Neural cell (in vitro differentiated cells): ENCODE data around the gene SMIM21. TPM values are rescaled to one million over a fixed set of nuclear protein-coding genes. Genes with fewer than 3 reads are reported as not detected.

Experiments used
- H2AFZ ChIP-seq: fragments of 200-600, 300-800 bp; sonication (generic), shearing (Covaris generic); 2 replicates; pipeline ENCODE4 v1.6.0; 2014; ENCODE audit warnings: low read depth, mild to moderate bottlenecking, antibody characterized with exemption, low read length, moderate library complexity
- H3F3A ChIP-seq: fragments of 200-600 bp; shearing (Covaris generic); 2 replicates; pipeline ENCODE4 v1.6.1; 2016; ENCODE audit warnings: mild to moderate bottlenecking, moderate library complexity, mixed read lengths, antibody characterized with exemption, low read length; ENCODE audit not compliant: insufficient read depth, poor library complexity, severe bottlenecking
- H3K27ac ChIP-seq: fragments of 200-600, 300-800 bp; sonication (generic), shearing (Covaris generic); 2 replicates; pipeline ENCODE4 v1.5.1; 2014; ENCODE audit warnings: mild to moderate bottlenecking, low read length, moderate library complexity
- H3K27me3 ChIP-seq: fragments of 300-800, 200-600 bp; sonication (generic), shearing (Covaris generic); 2 replicates; pipeline ENCODE4 v1.6.0; 2014; ENCODE audit warnings: mild to moderate bottlenecking, low read depth, low read length, moderate library complexity; ENCODE audit not compliant: insufficient read depth
- H3K36me3 ChIP-seq: fragments of 300-800, 200-600 bp; sonication (generic), shearing (Covaris generic); 2 replicates; pipeline ENCODE4 v1.5.1; 2014; ENCODE audit warnings: mild to moderate bottlenecking, antibody characterized with exemption, low read length, moderate library complexity; ENCODE audit not compliant: insufficient read depth
- H3K4me2 ChIP-seq: fragments of 300-800, 200-600 bp; sonication (generic), shearing (Covaris generic); 2 replicates; pipeline ENCODE4 v1.6.0; 2014; ENCODE audit warnings: mild to moderate bottlenecking, low read length
- H3K4me3 ChIP-seq: fragments of 300-800, 200-600 bp; sonication (generic), shearing (Covaris generic); 2 replicates; pipeline ENCODE4 v1.5.1; 2014; ENCODE audit warnings: mild to moderate bottlenecking, low read length, moderate library complexity
- H3K79me2 ChIP-seq: fragments of 200-600 bp; shearing (Covaris generic); replicated peaks from 2 replicates; pipeline ENCODE4 v1.6.0; 2014; ENCODE audit warnings: mild to moderate bottlenecking, low read length, moderate library complexity; ENCODE audit not compliant: insufficient read depth
- H3K9ac ChIP-seq: fragments of 300-800, 200-600 bp; sonication (generic), shearing (Covaris generic); 2 replicates; pipeline ENCODE4 v1.6.1; 2016; ENCODE audit warnings: mild to moderate bottlenecking, low read length, mixed read lengths
- H3K9me2 ChIP-seq: fragments of 200-600 bp; shearing (Covaris generic); 2 replicates; pipeline ENCODE4 v1.6.1; 2016; ENCODE audit warnings: mild to moderate bottlenecking, low read length, mixed read lengths; ENCODE audit not compliant: insufficient read depth
- H3K9me3 ChIP-seq: fragments of 200-600, 300-800 bp; sonication (generic), shearing (Covaris generic); 2 replicates; pipeline ENCODE4 v1.6.1; 2016; ENCODE audit warnings: mild to moderate bottlenecking, mixed run types, low read length, moderate library complexity, mixed read lengths
- H4K20me1 ChIP-seq: fragments of 200-600 bp; shearing (Covaris generic); 2 replicates; pipeline ENCODE4 v1.6.1; 2016; ENCODE audit warnings: mild to moderate bottlenecking, mixed run types; ENCODE audit not compliant: insufficient read depth
- EP300 ChIP-seq: fragments of 450-650 bp; conservative IDR thresholded peaks from 2 replicates; pipeline ENCODE4 v1.6.1; 2014; ENCODE audit warnings: antibody characterized with exemption, mild to moderate bottlenecking, moderate library complexity; ENCODE audit not compliant: poor library complexity, severe bottlenecking
- EZH2 ChIP-seq: fragments of 200-600, 300-800 bp; shearing (Covaris generic), sonication (generic); IDR thresholded peaks from 2 replicates; pipeline ENCODE4 v1.6.1; 2014; ENCODE audit warnings: antibody characterized with exemption, low read length, borderline replicate concordance, mild to moderate bottlenecking; ENCODE audit not compliant: insufficient read depth, poor library complexity, severe bottlenecking
- MXI1 ChIP-seq: fragments of 450-650 bp; conservative IDR thresholded peaks from 2 replicates; pipeline ENCODE4 v1.6.1; 2014; ENCODE audit warnings: antibody characterized with exemption, mild to moderate bottlenecking; ENCODE audit not compliant: poor library complexity, severe bottlenecking
- POLR2AphosphoS5 ChIP-seq: IDR thresholded peaks from 2 replicates; pipeline ENCODE4 v1.6.1; 2012
- RAD21 ChIP-seq: fragments of 450-650 bp; conservative IDR thresholded peaks from 2 replicates; pipeline ENCODE4 v1.6.1; 2014; ENCODE audit warnings: antibody characterized with exemption, mild to moderate bottlenecking, moderate library complexity
- SMC3 ChIP-seq: fragments of 450-650 bp; conservative IDR thresholded peaks from 2 replicates; pipeline ENCODE4 v1.6.1; 2014; ENCODE audit warnings: antibody characterized with exemption, mild to moderate bottlenecking, moderate library complexity; ENCODE audit not compliant: poor library complexity
- TAF1 ChIP-seq: IDR thresholded peaks from 2 replicates; pipeline ENCODE4 v1.6.1; 2012; ENCODE audit warnings: low read depth
- polyA plus RNA-seq: library from polyadenylated mRNA; depleted of rRNA; stranded (reverse); fragments of >200 nt; gene quantifications from 2 replicates; pipeline ENCODE4 v1.2.3, GENCODE V29; 2014
- TF ChIP-seq, protein P1 (sequence below): IDR thresholded peaks from 2 replicates; pipeline ENCODE4 v1.6.1; 2012; ENCODE audit warnings: borderline replicate concordance
- TF ChIP-seq, protein P2 (sequence below): fragments of 450-650 bp; IDR thresholded peaks from 2 replicates; pipeline ENCODE4 v1.5.1; 2014; ENCODE audit warnings: antibody characterized with exemption, mild to moderate bottlenecking, moderate library complexity; ENCODE audit not compliant: poor library complexity, severe bottlenecking

Gene SMIM21
- polyA plus RNA-seq, 1 donor from 2014 or later: not detected

DNA sequence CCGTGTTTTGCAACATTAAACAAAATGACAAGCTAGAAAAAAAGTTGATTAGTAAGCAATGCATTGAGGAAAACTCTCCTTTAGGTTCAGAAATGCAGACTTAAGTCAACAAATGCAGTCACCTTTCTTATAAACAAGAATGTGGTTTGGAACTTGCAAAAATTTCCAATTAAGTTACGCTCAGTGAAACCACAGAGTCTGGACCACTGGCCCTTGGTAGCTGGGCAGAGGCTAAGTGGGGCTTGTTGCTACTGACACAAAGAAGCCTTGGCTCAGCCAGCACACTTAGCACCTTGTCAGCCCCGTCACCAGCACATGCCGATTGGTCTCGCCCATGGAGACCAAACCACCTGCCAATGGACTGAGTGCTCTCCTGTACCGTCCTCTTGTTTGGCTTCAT, 53.0 kb downstream of the SMIM21 start:
- no peaks in the 10 kb centered on the region for H3K27me3 ChIP-seq
- no peak overlapping the region for H3K4me2 ChIP-seq
- no peaks in the 10 kb centered on the region for H3F3A ChIP-seq
- H3K4me3 ChIP-seq: no peak overlapping the region
- no peaks in the 10 kb centered on the region for H4K20me1 ChIP-seq
- H3K9ac ChIP-seq: no peak overlapping the region
- no peaks in the 10 kb centered on the region for H3K79me2 ChIP-seq
- H3K27ac ChIP-seq: no peak overlapping the region
- H3K9me2 ChIP-seq: no peaks in the 10 kb centered on the region
- H3K9me3 ChIP-seq: no peaks in the 10 kb centered on the region
- no peak overlapping the region for H2AFZ ChIP-seq
- TF ChIP-seq POLR2AphosphoS5: no peak
- no peak for TF ChIP-seq MXI1
- TF ChIP-seq, protein P1, sequence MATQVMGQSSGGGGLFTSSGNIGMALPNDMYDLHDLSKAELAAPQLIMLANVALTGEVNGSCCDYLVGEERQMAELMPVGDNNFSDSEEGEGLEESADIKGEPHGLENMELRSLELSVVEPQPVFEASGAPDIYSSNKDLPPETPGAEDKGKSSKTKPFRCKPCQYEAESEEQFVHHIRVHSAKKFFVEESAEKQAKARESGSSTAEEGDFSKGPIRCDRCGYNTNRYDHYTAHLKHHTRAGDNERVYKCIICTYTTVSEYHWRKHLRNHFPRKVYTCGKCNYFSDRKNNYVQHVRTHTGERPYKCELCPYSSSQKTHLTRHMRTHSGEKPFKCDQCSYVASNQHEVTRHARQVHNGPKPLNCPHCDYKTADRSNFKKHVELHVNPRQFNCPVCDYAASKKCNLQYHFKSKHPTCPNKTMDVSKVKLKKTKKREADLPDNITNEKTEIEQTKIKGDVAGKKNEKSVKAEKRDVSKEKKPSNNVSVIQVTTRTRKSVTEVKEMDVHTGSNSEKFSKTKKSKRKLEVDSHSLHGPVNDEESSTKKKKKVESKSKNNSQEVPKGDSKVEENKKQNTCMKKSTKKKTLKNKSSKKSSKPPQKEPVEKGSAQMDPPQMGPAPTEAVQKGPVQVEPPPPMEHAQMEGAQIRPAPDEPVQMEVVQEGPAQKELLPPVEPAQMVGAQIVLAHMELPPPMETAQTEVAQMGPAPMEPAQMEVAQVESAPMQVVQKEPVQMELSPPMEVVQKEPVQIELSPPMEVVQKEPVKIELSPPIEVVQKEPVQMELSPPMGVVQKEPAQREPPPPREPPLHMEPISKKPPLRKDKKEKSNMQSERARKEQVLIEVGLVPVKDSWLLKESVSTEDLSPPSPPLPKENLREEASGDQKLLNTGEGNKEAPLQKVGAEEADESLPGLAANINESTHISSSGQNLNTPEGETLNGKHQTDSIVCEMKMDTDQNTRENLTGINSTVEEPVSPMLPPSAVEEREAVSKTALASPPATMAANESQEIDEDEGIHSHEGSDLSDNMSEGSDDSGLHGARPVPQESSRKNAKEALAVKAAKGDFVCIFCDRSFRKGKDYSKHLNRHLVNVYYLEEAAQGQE: no peak
- TF ChIP-seq TAF1: no peak
- TF ChIP-seq, protein P2, sequence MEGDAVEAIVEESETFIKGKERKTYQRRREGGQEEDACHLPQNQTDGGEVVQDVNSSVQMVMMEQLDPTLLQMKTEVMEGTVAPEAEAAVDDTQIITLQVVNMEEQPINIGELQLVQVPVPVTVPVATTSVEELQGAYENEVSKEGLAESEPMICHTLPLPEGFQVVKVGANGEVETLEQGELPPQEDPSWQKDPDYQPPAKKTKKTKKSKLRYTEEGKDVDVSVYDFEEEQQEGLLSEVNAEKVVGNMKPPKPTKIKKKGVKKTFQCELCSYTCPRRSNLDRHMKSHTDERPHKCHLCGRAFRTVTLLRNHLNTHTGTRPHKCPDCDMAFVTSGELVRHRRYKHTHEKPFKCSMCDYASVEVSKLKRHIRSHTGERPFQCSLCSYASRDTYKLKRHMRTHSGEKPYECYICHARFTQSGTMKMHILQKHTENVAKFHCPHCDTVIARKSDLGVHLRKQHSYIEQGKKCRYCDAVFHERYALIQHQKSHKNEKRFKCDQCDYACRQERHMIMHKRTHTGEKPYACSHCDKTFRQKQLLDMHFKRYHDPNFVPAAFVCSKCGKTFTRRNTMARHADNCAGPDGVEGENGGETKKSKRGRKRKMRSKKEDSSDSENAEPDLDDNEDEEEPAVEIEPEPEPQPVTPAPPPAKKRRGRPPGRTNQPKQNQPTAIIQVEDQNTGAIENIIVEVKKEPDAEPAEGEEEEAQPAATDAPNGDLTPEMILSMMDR: no peak
- no peak for TF ChIP-seq SMC3
- no peak for TF ChIP-seq EP300
- TF ChIP-seq RAD21: no peak
- H3K36me3 ChIP-seq: no peaks in the 10 kb centered on the region

DNA sequence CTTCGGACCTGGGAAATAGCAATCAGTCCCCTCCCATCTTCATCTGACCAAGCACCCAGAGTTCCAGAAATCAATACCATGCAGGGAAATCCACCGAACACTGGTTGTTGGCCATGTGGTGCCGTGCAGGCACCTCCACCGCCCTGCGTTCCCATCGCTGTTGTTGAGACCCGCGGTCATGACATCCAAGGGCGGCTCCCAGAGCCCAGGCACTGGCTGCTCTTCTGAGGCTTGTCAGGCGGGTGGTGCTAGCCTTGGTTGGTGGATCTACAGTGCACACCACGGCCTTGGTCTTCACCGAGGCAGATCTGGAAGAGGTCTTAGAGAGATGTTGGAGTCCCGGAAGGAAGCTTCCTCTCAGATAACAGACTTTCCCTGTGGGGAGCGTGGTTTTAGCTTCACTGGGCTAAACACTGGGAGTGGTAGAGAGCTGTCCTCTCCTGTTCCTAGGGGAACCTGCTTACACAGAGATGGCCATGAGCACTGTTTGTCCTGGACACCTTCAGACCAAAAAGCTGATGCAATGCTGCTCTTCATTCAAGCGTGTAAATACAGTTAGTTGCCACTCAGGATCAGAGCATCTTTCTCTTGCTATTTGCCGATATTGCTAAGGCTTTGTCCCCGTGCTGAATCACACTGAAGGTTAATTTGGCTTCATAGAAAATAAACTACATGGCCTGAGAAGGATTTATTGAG, 58.3 kb downstream of the SMIM21 start:
- no peaks in the 10 kb centered on the region for H3K79me2 ChIP-seq
- H3K9me2 ChIP-seq: no peaks in the 10 kb centered on the region
- H3K9ac ChIP-seq: no peak overlapping the region
- H3K4me3 ChIP-seq: no peak overlapping the region
- no peaks in the 10 kb centered on the region for H3F3A ChIP-seq
- no peaks in the 10 kb centered on the region for H4K20me1 ChIP-seq
- H3K4me2 ChIP-seq: no peak overlapping the region
- no peaks in the 10 kb centered on the region for H3K36me3 ChIP-seq
- TF ChIP-seq EP300: no peak
- TF ChIP-seq, protein P2: no peak
- TF ChIP-seq TAF1: no peak
- TF ChIP-seq POLR2AphosphoS5: no peak
- TF ChIP-seq EZH2: no peak
- TF ChIP-seq, protein P1: no peak
- TF ChIP-seq RAD21: no peak
- TF ChIP-seq SMC3: no peak
- TF ChIP-seq MXI1: no peak
- no peak overlapping the region for H3K27ac ChIP-seq
- no peak overlapping the region for H2AFZ ChIP-seq
- H3K9me3 ChIP-seq: no peaks in the 10 kb centered on the region
- no peaks in the 10 kb centered on the region for H3K27me3 ChIP-seq
